ENCODE measurements around the gene FASTKD1.

Gene FASTKD1

DNA sequence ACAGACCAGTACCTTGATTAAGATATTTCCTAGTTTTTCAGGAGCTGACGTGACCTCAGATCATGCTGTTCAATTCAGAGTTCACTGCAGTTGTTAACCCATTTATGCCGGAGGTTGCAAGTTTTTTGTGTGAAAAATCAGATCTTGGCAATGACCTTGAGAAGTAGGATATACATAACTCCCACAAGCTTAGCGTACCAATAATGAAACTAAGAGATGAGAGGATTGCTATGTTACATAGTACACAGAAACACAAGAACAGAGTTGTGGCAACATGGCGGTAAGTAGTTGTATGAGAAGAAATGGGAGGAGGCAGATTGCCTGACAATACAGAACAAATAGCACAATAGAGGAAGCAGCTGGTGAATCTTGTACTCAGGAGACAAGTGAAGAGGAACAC is 49.6 kb upstream of the FASTKD1 start (continued):
- TF ChIP-seq ZNF560 (tag by site-specific recombination; IDR thresholded peaks at IDR 0.05; ENCODE audit: borderline replicate concordance) (no peak), ZNF768 (tag by site-specific recombination; IDR thresholded peaks at IDR 0.05) (no peak)

DNA sequence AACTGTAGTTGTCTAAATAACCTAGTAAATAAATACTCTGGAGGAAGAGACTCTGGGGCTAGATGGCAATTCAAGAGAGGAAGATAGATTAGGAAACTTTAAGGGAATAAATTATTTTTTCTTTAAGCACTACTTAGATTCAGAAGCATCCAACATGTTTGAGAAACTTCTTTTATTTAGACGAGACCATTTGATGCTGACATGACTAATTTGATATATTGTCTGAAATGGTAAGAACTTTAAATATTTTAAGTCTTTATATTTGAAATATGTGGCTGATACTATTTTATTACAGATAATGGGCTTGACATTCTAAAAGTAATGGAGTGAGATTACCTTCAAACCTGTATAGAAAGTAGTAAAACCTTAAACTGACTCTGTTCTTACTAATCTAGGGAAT is 46.8 kb upstream of the FASTKD1 start:
- POLR2A ChIA-PET: no interaction called here
- Histone ChIP-seq H3K36me3 (ENCODE audit: control insufficient read depth in 2 of 2, insufficient read depth in 1 of 2, low read length in 2 of 2) (peaks cover 13 to 53% of the 10 kb centered on the region in 2 experiments), H3K27ac (ENCODE audit: extremely low read depth, low read depth, low read length) (no peak overlapping the region), H3K4me3 (ENCODE audit: low read depth, low read length) (no peak overlapping the region), H3K9me3 (ENCODE audit: control insufficient read depth, insufficient read depth, low read depth, low read length) (no peaks in the 10 kb centered on the region), H3K4me1 (ENCODE audit: control insufficient read depth, insufficient read depth, low read length) (no peaks in the 10 kb centered on the region)
- no peak for TF ChIP-seq ZBTB8A (tag by site-specific recombination; IDR thresholded peaks at IDR 0.05)
- TF ChIP-seq ZFP69B (tag by site-specific recombination; IDR thresholded peaks at IDR 0.05): no peak
- TF ChIP-seq ZBTB21 (tag by site-specific recombination; IDR thresholded peaks at IDR 0.05): no peak
- no peak for TF ChIP-seq ZNF544 (tag by site-specific recombination; IDR thresholded peaks at IDR 0.05)
- TF ChIP-seq ZNF530 (tag by site-specific recombination; IDR thresholded peaks at IDR 0.05; ENCODE audit: low read depth): no peak
- no peak for TF ChIP-seq ZFP41 (tag by site-specific recombination; IDR thresholded peaks at IDR 0.05; ENCODE audit: borderline replicate concordance)
- TF ChIP-seq ZNF670 (tag by site-specific recombination; IDR thresholded peaks at IDR 0.05; ENCODE audit: low read depth): no peak
- TF ChIP-seq ZNF239 (tag by site-specific recombination; IDR thresholded peaks at IDR 0.05): no peak
- TF ChIP-seq, protein P1, sequence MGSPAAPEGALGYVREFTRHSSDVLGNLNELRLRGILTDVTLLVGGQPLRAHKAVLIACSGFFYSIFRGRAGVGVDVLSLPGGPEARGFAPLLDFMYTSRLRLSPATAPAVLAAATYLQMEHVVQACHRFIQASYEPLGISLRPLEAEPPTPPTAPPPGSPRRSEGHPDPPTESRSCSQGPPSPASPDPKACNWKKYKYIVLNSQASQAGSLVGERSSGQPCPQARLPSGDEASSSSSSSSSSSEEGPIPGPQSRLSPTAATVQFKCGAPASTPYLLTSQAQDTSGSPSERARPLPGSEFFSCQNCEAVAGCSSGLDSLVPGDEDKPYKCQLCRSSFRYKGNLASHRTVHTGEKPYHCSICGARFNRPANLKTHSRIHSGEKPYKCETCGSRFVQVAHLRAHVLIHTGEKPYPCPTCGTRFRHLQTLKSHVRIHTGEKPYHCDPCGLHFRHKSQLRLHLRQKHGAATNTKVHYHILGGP (tag by site-specific recombination; IDR thresholded peaks at IDR 0.05): no peak
- no peak for TF ChIP-seq ZBTB7A (tag by site-specific recombination; IDR thresholded peaks at IDR 0.05; ENCODE audit: low read depth)
- no peak for TF ChIP-seq SP2 (tag by site-specific recombination; IDR thresholded peaks at IDR 0.05)
- TF ChIP-seq ZNF175 (tag by site-specific recombination; IDR thresholded peaks at IDR 0.05): no peak
- no peak for TF ChIP-seq ZNF596 (tag by site-specific recombination; IDR thresholded peaks at IDR 0.05)
- no peak for TF ChIP-seq ZNF274 (IDR thresholded peaks at IDR 0.05; ENCODE audit: low read length)
- no peak for TF ChIP-seq ZNF274 (tag by site-specific recombination; IDR thresholded peaks at IDR 0.05; ENCODE audit: borderline replicate concordance)
- TF ChIP-seq ZNF214 (tag by site-specific recombination; IDR thresholded peaks at IDR 0.05; ENCODE audit: borderline replicate concordance): no peak
- TF ChIP-seq, protein P2, sequence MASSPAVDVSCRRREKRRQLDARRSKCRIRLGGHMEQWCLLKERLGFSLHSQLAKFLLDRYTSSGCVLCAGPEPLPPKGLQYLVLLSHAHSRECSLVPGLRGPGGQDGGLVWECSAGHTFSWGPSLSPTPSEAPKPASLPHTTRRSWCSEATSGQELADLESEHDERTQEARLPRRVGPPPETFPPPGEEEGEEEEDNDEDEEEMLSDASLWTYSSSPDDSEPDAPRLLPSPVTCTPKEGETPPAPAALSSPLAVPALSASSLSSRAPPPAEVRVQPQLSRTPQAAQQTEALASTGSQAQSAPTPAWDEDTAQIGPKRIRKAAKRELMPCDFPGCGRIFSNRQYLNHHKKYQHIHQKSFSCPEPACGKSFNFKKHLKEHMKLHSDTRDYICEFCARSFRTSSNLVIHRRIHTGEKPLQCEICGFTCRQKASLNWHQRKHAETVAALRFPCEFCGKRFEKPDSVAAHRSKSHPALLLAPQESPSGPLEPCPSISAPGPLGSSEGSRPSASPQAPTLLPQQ (tag by site-specific recombination; IDR thresholded peaks at IDR 0.05): no peak
- TF ChIP-seq, protein P3, sequence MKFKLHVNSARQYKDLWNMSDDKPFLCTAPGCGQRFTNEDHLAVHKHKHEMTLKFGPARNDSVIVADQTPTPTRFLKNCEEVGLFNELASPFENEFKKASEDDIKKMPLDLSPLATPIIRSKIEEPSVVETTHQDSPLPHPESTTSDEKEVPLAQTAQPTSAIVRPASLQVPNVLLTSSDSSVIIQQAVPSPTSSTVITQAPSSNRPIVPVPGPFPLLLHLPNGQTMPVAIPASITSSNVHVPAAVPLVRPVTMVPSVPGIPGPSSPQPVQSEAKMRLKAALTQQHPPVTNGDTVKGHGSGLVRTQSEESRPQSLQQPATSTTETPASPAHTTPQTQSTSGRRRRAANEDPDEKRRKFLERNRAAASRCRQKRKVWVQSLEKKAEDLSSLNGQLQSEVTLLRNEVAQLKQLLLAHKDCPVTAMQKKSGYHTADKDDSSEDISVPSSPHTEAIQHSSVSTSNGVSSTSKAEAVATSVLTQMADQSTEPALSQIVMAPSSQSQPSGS (tag by site-specific recombination; IDR thresholded peaks at IDR 0.05; ENCODE audit: low read depth): no peak
- no peak for TF ChIP-seq IKZF3 (tag by site-specific recombination; IDR thresholded peaks at IDR 0.05)
- TF ChIP-seq MZF1 (tag by site-specific recombination; IDR thresholded peaks at IDR 0.05; ENCODE audit: borderline replicate concordance): no peak
- TF ChIP-seq, protein P4, sequence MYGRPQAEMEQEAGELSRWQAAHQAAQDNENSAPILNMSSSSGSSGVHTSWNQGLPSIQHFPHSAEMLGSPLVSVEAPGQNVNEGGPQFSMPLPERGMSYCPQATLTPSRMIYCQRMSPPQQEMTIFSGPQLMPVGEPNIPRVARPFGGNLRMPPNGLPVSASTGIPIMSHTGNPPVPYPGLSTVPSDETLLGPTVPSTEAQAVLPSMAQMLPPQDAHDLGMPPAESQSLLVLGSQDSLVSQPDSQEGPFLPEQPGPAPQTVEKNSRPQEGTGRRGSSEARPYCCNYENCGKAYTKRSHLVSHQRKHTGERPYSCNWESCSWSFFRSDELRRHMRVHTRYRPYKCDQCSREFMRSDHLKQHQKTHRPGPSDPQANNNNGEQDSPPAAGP (tag by site-specific recombination; IDR thresholded peaks at IDR 0.05): no peak
- CTCF ChIA-PET: interaction anchor here (0.6 kb wide), 1 partner anchor 307 kb away, joined by 4 read pairs; no protein-coding TSS in a partner anchor

Data from HEK293 (cell line).